Measurements from ENCODE around the gene TSHZ1.

The TSHZ1 gene

DNA sequence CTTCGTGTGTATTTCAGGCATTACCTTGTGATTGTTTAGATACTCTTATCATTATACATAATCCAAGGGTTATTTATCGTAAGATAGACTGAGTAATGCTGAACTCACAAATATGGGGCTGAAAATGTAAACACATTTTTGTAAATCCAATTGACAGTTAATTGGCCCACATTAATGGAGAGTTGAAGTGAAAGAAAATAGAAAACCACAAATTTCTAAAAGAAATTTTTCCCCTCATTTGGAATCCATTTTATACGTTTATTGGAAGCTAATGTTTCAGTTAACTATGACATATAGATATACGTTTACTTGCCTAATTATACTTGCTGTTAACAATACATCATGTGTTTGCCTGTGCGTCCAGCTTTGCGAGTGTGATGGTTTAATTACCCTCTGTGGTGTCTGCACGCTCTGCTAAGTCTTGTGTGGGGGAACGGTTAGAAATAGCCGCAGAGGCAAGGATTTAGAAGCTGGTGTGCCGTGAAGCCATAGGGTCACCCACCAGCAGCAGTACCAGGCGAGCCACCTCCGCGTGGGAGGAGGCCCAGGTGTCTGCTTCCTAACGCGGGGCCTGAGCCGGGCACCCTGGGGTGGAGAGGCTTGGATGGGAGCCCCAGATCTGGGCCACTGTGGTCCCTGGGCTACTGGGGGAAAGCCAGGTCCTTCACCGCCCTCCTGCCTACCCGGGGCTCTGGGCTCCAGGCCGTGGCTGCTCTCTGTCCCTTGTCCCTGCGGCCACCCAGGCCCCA lies 38.0 kb downstream of the TSHZ1 start:
- no peak for DNase-seq

GRCh38 chr18:75249175-75249518 lies 38.5 kb downstream of the TSHZ1 start:
- DNase-seq, result no peak

DNA sequence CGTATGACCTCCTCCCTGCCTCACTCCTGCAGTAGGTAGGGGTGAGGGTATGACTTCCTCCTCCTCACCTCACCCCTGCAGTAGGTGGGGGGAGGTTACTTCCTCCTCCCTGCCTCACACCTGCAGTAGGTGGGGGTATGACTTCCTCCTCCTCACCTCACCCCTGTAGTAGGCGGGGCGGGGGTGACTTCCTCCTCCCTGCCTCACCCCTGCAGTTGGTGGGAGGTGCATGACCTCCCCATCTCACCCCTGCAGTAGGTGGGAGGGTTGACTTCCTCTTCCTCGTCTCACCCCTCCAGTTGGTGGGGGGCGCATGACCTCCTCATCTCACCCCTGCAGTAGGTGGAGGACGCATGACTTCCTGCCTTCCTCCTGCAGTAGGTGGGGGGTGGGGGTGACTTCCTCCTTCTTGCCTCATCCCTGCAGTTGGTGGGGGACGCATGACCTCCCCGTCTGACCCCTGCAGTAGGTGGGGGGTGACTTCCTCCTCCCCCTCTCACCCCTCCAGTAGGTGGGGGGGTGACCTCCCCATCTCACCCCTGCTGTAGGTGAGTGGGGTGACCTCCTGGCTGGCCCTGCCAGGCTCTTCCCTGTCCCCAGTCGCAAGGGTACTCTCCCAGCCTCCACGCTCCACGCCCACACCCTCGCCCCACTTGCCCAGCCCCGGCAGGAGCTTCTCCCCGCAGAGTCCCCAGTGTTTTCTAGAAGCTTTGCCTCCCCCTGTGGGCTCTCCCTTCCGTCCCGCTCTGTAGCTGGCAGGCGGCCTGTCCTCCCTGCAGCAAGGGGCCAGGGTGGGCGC lies 39.3 kb downstream of the TSHZ1 start:
- no peak for DNase-seq

DNA sequence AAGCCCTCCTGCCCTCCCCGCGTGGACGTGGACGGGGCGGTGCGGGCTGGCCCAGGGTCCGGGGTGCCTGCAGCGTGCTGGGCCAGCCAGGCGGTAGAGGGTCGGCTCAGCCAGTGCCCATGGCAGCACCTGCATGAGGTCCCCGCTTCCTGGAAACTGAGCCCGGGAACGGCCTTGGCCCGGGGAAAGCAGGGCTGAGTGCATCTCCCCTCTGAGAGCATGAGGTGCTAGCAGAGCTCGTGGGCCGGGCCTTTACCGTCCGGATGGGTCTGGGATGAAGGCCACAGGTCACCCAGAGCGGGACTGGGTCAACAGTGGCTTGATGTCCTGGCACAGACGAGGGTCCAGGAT lies 39.8 kb downstream of the TSHZ1 start:
- no peak for DNase-seq

GRCh38 chr18:75251466-75251865 lies 40.9 kb downstream of the TSHZ1 start:
- no peak for DNase-seq

GRCh38 chr18:75252136-75252535 lies 41.5 kb downstream of the TSHZ1 start:
- no peak for DNase-seq

GRCh38 chr18:75253043-75253442 lies 42.4 kb downstream of the TSHZ1 start:
- DNase-seq, result no peak

GRCh38 chr18:75253784-75254183 lies 43.2 kb downstream of the TSHZ1 start:
- no peak for DNase-seq

DNA sequence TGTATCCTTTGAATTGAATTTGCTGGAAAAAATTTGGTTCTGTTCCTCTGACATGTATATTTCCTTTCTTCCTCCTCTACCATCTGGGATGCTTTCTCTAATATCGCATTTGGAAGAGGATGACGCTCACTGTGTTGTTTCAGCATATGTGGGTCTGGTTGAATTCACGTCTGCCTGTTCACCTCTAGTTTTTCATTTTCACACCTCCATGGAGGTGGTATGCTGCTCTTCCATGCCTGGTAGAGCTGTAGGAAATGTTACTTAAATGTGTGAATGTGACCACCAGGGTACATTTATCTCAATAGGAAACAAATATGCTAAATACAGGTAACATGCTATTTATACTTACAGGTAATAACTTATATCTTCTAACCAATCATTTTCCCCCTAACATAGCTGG lies 44.5 kb downstream of the TSHZ1 start:
- DNase-seq, result no peak

GRCh38 chr18:75256376-75256775 lies 45.8 kb downstream of the TSHZ1 start:
- no peak for DNase-seq

- DNase-seq, result no peak
These were observed 47.0 kb downstream of the TSHZ1 start for GRCh38 chr18:75257605-75258004.

GRCh38 chr18:75261430-75262223 lies 51.0 kb downstream of the TSHZ1 start:
- DNase-seq, result no peak

GRCh38 chr18:75262511-75262910 lies 51.9 kb downstream of the TSHZ1 start:
- DNase-seq, result no peak

- no peak for DNase-seq
These were observed 53.6 kb downstream of the TSHZ1 start for GRCh38 chr18:75264195-75264594.

GRCh38 chr18:75264926-75265597 lies 54.5 kb downstream of the TSHZ1 start:
- DNase-seq, result no peak

DNA sequence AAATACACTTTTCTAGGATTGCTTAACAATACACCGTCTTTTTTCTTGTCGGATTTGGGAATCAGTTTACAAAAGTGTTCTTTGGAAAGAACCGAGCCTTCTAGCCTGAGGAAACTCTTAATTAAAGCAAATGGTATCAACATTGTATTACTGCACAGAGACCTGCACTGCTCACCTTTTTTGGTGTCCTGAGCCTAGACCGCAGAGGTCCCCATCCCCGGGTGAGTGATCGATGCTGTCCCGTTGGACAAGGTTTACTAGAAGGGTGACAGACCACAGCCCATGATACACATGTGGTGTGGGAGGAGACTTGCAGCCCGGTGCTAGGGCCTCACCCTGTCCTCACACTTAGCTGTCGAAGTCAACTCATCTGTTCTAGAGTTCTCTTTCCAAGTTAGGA lies 55.3 kb downstream of the TSHZ1 start:
- DNase-seq, result no peak

DNA sequence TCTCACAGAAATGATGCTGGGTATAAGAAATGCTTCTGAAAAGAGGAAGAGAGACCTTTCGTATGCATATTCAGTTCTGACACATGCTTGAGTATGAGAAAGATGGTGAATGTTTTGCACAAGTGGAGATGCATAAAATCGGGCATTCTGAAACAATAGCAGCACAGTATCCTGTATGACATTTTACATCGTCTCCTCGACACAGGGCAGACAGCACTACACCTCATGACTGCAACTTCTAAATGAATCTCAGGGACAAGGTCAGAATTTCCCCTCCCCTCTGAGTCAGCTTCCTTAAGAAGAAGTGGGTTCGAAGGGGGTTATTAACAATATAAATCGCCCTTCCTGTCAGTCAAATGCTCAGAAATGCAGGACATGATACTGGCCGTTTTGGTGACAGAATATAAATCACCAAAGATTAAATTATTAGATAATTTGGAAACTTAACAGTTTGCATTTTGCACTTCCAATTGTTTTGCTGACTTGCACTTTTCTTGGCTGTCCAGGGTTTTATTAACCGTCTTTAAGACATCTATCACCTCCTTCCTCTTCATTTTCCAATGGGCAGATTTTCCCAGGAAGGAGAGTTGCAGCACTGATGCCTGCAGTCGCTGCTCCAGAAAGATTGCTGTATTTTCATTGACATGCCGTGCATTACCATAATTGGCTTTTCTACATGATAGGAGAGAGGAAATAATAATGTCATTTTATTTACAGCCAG lies 57.2 kb downstream of the TSHZ1 start:
- no peak for DNase-seq

DNA sequence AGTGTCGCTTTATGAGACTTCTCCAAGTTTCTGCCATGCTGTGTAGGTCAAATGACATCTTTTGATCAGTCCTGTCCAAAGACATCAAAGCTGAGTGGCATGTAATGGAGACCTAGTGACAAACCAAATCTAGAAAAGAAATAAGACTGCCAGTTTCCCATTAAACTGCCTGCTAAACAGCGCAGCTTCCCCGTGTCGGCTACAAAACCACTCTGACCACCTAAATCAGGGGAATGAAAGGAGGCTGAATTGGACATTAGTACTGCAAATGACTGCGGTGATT lies 57.7 kb downstream of the TSHZ1 start:
- DNase-seq, result no peak

- no peak for DNase-seq
These were observed 58.6 kb downstream of the TSHZ1 start for GRCh38 chr18:75269124-75269680.

DNA sequence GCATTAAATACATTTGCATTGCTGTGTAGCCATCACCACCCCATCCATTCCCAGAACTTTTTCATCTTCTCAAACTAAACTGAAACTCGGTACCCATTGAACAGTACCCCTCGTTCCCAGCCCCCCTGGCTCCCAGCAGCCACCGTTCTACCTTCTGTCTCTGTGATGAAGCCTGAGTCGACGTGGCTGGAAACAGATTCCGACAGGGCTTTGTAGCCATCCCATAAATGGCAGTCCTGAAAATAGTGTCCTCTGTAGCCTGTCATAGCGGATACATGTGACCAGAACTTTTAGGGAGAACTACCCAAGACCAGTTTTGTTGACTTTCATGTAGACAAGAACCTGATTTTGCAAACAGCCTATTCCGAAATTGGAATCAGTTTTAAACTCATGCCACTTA lies 59.1 kb downstream of the TSHZ1 start:
- no peak for DNase-seq

DNA sequence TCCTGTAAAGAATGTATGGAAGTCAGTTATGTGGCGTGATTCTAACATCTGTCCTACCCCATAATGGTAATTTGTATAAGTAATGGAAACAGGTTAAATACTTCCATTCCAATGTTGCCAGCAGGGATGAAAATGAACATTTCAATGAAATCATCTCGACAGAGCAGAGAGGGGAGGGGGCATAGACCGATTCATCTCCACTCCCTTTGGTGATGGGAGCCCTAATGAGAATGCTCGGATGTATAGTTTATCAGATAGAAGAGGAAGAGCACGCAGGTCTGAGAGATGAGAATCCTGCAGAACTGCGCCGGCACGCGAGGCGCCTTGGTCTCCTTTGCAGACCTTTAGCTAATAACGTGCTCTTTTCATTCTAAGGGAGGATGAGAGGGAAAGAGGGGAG lies 61.4 kb downstream of the TSHZ1 start:
- DNase-seq, result no peak

- DNase-seq, result no peak
These were observed 63.2 kb downstream of the TSHZ1 start for GRCh38 chr18:75273817-75274216.

GRCh38 chr18:75275226-75275625 lies 64.6 kb downstream of the TSHZ1 start:
- DNase-seq, result no peak

All from activated CD8-positive, alpha-beta memory T cell treated with anti-CD3 and anti-CD28 coated beads, Interleukin-2, amount 50 U/mL, for 48 hours (primary cell).